GM12874 (cell line): Measurements from ENCODE around the gene PARVA.

Experiments
- CTCF ChIP-seq: IDR thresholded peaks from 2 replicates; pipeline ENCODE4 v1.5.1; 2011; ENCODE audit warnings: low read depth, mild to moderate bottlenecking, control low read depth, low read length, moderate library complexity; ENCODE audit not compliant: insufficient read depth

Gene PARVA

GRCh38 chr11:12524865-12525264, 147.5 kb downstream of the PARVA start:
- no peak for TF ChIP-seq CTCF

GRCh38 chr11:12525466-12526055, 148.2 kb downstream of the PARVA start:
- no peak for TF ChIP-seq CTCF

- TF ChIP-seq CTCF, result no peak
Observed at GRCh38 chr11:12526789-12527188, 149.4 kb downstream of the PARVA start.

GRCh38 chr11:12528487-12528886, 151.1 kb downstream of the PARVA start:
- TF ChIP-seq CTCF, result no peak

GRCh38 chr11:12529041-12529440, 151.7 kb downstream of the PARVA start:
- no peak for TF ChIP-seq CTCF

- no peak for TF ChIP-seq CTCF
Observed at GRCh38 chr11:12529793-12530192, 152.4 kb downstream of the PARVA start.

GRCh38 chr11:12531020-12531419, 153.6 kb downstream of the PARVA start:
- TF ChIP-seq CTCF, result no peak
